ENCODE results near the gene GPR33.

GPR33 gene, protein sequence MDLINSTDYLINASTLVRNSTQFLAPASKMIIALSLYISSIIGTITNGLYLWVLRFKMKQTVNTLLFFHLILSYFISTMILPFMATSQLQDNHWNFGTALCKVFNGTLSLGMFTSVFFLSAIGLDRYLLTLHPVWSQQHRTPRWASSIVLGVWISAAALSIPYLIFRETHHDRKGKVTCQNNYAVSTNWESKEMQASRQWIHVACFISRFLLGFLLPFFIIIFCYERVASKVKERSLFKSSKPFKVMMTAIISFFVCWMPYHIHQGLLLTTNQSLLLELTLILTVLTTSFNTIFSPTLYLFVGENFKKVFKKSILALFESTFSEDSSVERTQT

DNA sequence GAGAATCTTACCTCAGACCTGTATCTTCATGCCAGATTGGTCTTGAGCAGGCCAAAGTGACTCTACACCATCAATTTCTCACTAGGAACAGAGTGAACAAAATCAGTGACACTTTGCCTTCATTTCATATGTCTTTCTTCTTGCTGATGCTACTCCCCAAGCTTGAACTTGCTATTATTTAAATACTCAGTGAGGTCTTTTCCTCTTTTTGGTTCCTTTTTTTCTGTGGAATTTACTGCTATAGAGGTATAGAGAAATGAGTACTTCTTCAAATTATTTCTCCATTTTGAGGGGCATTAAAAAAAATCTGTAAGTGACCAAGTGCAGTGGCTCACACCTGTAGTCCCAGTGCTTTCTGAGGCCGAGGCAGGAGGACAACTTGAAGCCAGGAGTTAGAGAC, at the start of gene GPR33:
Gene GPR33, minus strand, starts transcription at position 154 of the 400 bp plus-strand sequence. CDS start 4,074 bp downstream, outside the sequence.
- TF ChIP-seq, protein P1, sequence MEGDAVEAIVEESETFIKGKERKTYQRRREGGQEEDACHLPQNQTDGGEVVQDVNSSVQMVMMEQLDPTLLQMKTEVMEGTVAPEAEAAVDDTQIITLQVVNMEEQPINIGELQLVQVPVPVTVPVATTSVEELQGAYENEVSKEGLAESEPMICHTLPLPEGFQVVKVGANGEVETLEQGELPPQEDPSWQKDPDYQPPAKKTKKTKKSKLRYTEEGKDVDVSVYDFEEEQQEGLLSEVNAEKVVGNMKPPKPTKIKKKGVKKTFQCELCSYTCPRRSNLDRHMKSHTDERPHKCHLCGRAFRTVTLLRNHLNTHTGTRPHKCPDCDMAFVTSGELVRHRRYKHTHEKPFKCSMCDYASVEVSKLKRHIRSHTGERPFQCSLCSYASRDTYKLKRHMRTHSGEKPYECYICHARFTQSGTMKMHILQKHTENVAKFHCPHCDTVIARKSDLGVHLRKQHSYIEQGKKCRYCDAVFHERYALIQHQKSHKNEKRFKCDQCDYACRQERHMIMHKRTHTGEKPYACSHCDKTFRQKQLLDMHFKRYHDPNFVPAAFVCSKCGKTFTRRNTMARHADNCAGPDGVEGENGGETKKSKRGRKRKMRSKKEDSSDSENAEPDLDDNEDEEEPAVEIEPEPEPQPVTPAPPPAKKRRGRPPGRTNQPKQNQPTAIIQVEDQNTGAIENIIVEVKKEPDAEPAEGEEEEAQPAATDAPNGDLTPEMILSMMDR (IDR thresholded peaks at IDR 0.05; ENCODE audit: low read depth, low read length): no peak
- DNase-seq (ENCODE audit: extremely low read depth, low read depth): no peak

DNA sequence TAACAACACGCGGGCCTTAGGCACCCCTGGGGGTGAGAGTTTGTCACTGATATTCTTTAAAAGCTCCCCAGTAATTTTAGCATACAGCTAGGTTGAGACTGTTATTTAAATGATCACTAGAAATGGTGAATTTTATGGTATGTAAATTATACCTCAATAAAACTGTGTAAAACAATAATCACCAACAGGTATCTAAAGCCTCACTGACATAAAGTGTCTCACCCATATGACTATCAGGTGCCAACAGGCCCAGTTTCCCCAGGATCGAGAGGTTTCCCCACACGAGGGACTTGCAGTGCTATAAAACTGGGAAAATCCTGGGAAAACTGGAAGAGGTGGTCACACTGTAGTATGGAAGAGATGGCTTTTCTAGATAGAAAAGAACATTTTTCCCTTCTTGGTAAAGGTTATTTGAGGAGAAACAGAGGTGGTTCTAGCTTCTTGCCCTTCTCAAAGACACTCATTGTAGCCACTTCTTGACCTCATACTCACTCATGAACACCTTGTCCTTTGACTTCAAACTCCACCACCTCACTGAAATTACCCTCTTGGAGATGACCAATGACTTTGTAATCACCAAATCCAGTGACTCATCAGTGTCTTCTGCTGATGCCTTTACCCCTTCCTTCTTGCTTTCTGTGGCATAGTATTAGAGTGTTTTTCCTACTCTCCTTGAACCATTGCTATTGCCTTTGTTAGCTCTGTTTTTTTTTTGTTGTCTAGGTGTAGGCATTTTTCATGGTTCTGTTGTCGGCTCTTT, 48.5 kb upstream of the GPR33 start:
- no peak for DNase-seq (ENCODE audit: extremely low read depth, low read depth)
- TF ChIP-seq, protein P1 (IDR thresholded peaks at IDR 0.05; ENCODE audit: low read depth, low read length): no peak

DNA sequence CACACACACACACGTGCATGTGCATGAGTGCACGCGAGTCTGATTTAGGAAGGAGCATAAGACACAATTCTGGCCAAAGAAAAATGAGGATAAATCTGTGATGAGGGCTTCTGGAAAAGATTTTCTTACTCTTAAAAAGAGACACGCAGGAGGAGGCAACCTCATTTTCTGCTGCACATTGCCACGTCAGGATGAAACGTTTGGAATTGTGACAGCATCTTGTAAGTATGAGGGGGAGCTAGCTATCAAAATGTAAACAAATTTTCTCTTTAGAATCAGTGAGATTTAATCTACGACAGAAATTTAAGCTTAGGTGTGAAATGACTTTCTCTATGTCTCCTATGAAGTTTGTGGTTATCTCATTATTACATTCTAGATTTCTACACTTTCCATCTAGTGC, 42.3 kb upstream of the GPR33 start:
- TF ChIP-seq, protein P1 (IDR thresholded peaks at IDR 0.05; ENCODE audit: low read depth, low read length): no peak
- no peak for DNase-seq (ENCODE audit: extremely low read depth, low read depth)

DNA sequence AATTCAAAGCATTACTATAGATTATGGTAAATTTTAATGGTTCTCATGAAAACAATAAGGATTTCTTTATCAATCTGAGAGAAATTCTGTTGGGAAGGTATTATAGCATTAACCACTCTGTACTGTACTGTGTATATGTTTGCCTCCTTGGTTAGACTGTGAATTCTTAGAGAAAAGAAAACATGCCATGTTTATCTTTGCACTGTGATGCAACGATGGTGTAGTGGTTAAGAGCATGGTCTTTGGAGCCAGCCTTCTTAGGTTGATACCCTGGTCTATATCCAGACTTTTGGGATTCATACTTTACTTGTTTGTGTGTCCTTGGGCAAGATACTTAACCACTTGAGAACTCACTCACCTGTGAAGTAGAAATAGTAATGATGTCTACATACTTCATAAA, 41.2 kb upstream of the GPR33 start:
- no peak for DNase-seq (ENCODE audit: extremely low read depth, low read depth)
- TF ChIP-seq, protein P1 (IDR thresholded peaks at IDR 0.05; ENCODE audit: low read depth, low read length): no peak

DNA sequence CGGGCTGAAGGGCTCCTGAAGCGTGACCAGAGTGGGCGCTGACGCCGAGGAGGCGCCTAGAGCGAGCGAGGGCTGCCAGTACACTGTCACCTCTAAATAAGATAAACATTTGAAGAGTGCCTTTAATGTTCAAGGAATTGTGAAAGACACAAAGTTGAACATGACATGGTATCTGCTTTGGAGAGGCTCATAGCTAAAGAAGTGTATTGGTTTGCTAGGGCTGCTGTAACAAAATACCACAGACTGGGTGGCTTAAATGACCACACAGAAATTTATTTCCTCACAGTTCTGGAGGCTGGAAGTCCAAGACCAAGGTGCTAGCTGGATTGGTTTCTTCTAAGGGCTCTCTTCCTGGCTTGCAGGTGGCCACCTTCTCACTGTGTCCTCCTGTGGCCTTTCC, 39.7 kb upstream of the GPR33 start:
- TF ChIP-seq, protein P1 (IDR thresholded peaks at IDR 0.05; ENCODE audit: low read depth, low read length): no peak
- DNase-seq (ENCODE audit: extremely low read depth, low read depth): no peak

DNA sequence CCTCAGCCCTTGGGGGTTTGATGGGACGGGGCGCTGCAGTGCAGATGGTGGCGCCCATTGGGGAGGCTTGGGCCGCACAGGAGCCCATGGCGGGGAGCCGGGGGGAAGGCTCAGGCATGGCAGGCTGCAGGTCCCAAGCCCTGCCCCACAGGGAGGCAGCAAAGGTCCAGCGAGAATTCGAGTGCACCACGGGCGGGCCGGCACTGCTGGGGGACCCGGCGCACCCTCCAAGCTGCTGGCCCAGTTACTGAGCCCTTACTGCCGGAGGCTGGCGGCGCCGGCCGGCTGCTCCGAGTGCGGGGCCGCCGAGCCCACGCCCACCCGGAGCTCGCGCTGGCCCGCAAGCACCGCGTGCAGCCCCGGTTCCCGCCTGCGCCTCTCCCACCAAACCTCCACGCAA, 39.2 kb upstream of the GPR33 start:
- no peak for DNase-seq (ENCODE audit: extremely low read depth, low read depth)
- TF ChIP-seq, protein P1 (IDR thresholded peaks at IDR 0.05; ENCODE audit: low read depth, low read length): no peak

DNA sequence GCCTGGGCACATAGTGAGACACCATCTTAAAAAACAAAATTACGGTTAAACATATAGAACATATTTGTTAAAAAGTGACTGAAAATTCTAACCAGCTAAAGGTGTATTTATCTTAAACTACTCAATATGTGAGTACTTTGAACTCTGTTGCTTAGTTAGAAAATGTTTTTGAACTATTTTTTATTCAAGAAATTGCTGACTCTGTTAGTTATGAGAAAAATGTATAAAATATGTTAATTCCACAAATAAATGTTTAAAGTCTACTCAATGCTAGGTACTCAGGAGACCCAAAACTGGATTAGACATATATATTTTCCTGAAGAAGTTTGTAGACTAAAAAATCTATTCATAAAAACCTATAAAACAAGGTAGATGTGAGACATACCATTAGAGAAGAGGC, 23.0 kb upstream of the GPR33 start:
- TF ChIP-seq, protein P1 (IDR thresholded peaks at IDR 0.05; ENCODE audit: low read depth, low read length): no peak
- DNase-seq (ENCODE audit: extremely low read depth, low read depth): no peak

Measured in AG09319 (cell line).